ENCODE data around the gene MYO7B. TPM values are rescaled to one million over a fixed set of nuclear protein-coding genes. Genes with fewer than 3 reads are reported as not detected.

Gene MYO7B
- polyA plus RNA-seq, 2 of the 4 experiments (the other 2 are of a cell fraction), result 0.04 to 0.09 TPM

GRCh38 chr2:127577503-127577902, 42.0 kb downstream of the MYO7B start:
- H3K4me1 ChIP-seq, result no peaks in the 10 kb centered on the region
- WGBS (ENCODE audit: missing lambda C conversion rate), result 60% methylated on average over 11 of the region's 12 CpGs
- H3K4me3 ChIP-seq, result no peak overlapping the region
- DNase-seq (ENCODE audit: low read depth in 1 of 2, low spot score in 1 of 2), result no peak
- H3K9me3 ChIP-seq, result no peaks in the 10 kb centered on the region
- no peak overlapping the region for H3K4me2 ChIP-seq
- ATAC-seq, result no peak
- POLR2A ChIA-PET, result no interaction called here
- TF ChIP-seq RAD21 (conservative IDR thresholded peaks at IDR 0.05 in 1 of 2, IDR thresholded peaks at IDR 0.05 in 1 of 2), result no peak
- TF ChIP-seq EHMT2 (IDR thresholded peaks at IDR 0.05; ENCODE audit: low read depth), result no peak
- TF ChIP-seq RCOR1 (IDR thresholded peaks at IDR 0.05; ENCODE audit: low read depth, low read length), result no peak
- no peak for TF ChIP-seq CBX2 (IDR thresholded peaks at IDR 0.05; ENCODE audit: borderline replicate concordance, low read depth)
- TF ChIP-seq EHF (CRISPR knock-in tag; IDR thresholded peaks at IDR 0.05), result no peak
- TF ChIP-seq GATA3 (IDR thresholded peaks at IDR 0.05; ENCODE audit: borderline replicate concordance), result no peak
- no peak for TF ChIP-seq HMGXB4 (CRISPR knock-in tag; IDR thresholded peaks at IDR 0.05; ENCODE audit: borderline replicate concordance)
- TF ChIP-seq BCL3 (IDR thresholded peaks at IDR 0.05), result no peak
- TF ChIP-seq JUN (IDR thresholded peaks at IDR 0.05), result no peak
- no peak for FAIRE-seq
- H3K27ac ChIP-seq, result no peak overlapping the region
- CTCF ChIA-PET, result interaction anchor here (0.6 to 4.1 kb wide), 3 partner anchors 10 to 17 kb away, joined by 3 to 14 read pairs (median 3); no protein-coding TSS in a partner anchor

GRCh38 chr2:127577973-127578372, 42.5 kb downstream of the MYO7B start:
- DNase-seq (ENCODE audit: low read depth in 1 of 2, low spot score in 1 of 2), result no peak
- Histone ChIP-seq H3K4me1 (no peaks in the 10 kb centered on the region), H3K4me2 (no peak overlapping the region), H3K9me3 (no peaks in the 10 kb centered on the region), H3K27ac (no peak overlapping the region), H3K4me3 (no peak overlapping the region)
- POLR2A ChIA-PET, result no interaction called here
- no peak for TF ChIP-seq CTCF (IDR thresholded peaks at IDR 0.05)
- no peak for TF ChIP-seq E2F6 (IDR thresholded peaks at IDR 0.05; ENCODE audit: borderline replicate concordance, low read depth)
- TF ChIP-seq HDAC2 (IDR thresholded peaks at IDR 0.05), result no peak
- TF ChIP-seq POLR2A (IDR thresholded peaks at IDR 0.05; ENCODE audit: low read length), result no peak
- TF ChIP-seq MAX (IDR thresholded peaks at IDR 0.05), result no peak
- TF ChIP-seq RCOR1 (IDR thresholded peaks at IDR 0.05; ENCODE audit: low read depth, low read length), result no peak
- TF ChIP-seq HMGXB4 (CRISPR knock-in tag; IDR thresholded peaks at IDR 0.05; ENCODE audit: borderline replicate concordance), result no peak
- TF ChIP-seq CEBPB (IDR thresholded peaks at IDR 0.05), result no peak
- TF ChIP-seq SREBF2 (IDR thresholded peaks at IDR 0.05), result no peak
- no peak for TF ChIP-seq RARB (CRISPR knock-in tag; IDR thresholded peaks at IDR 0.05)
- TF ChIP-seq POLR2AphosphoS2 (conservative IDR thresholded peaks at IDR 0.05; ENCODE audit: low read length), result no peak
- CTCF ChIA-PET, result interaction anchor here (0.6 to 4.1 kb wide), 2 partner anchors 10 to 13 kb away, joined by 3 to 14 read pairs; no protein-coding TSS in a partner anchor
- no peak for FAIRE-seq
- ATAC-seq, result no peak
- 83% methylated on average over 11 of the region's 11 CpGs for WGBS (ENCODE audit: missing lambda C conversion rate)

All from A549 (cell line).